ENCODE measurements around the gene CSNK2B.

The CSNK2B gene

DNA sequence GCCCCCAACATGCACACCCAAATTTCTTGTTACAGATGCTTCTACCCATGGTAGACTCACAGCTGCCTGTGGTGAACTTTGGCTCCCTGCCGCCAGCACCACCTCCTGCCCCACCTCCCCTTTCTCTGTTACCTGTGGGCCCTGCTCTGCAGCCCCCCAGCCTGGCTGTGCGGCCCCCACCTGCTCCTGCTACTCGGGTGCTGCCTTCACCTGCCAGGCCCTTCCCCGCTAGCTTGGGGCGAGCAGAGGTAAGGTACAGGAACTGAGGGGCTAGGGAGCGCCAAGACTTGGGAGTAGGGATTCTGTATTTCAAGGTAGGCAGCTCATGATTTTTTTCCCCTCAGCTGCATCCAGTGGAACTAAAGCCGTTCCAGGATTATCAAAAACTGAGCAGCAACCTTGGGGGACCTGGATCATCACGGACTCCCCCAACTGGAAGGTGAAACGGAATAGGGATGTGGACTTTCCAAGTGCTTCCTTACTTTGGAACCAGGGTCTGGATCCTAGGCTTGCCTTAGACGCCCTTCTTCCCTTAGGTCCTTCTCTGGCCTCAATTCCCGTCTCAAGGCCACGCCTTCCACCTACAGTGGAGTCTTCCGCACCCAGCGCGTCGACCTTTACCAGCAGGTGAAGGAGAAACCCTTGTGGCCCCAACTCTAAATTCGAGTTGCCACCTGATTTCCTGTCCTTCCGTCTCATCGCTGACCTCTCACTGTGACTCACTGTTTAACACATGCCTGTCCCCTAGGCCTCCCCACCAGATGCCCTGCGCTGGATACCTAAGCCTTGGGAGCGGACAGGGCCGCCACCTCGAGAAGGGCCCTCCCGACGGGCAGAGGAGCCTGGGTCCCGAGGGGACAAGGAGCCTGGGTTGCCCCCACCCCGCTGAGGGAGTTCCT, 28.9 kb upstream of the CSNK2B start:
- no peak for DNase-seq (ENCODE audit: extremely low read depth in 1 of 2, low read depth in 1 of 2)

DNA sequence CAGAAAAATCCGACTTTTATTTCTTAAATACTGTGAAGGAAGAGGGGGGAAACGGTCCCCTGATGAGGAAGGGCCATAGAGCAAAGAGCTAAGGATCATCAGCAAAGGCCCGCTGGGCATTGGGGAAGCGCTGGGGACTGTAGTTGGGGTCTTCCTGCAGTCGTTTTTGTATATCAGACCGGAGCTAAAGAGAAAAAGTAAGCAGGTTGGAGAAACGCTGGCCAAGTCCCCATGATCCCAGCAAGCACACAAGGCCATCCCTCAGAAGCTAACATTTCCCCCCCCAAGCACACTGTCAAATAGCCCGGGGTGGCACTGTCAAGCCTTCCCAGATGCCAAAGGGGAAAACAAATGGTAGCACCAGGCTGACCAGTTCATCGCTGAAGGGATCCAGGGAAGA, 26.8 kb upstream of the CSNK2B start:
- no peak for DNase-seq (ENCODE audit: extremely low read depth in 1 of 2, low read depth in 1 of 2)

DNA sequence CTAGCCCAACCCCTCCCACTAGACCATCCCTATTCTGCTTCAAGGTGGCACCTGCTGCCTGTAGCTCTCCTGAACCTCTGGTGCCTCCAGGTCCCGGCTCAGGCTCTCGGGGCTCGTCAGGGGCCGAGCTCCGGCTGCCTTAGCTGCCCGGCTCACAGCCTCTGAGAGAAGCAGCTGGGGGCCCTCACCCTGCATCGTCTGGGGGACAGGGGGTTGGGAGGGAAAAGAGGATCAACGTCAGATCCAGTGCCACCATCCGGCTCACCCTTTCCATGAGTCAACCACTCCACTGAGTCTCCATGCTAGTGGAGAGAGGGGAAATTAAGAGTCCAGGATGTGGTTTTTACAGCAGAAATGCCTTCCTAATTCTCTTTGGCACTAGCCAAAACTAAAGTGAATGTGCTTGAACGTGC, 26.4 kb upstream of the CSNK2B start:
- DNase-seq (ENCODE audit: extremely low read depth in 1 of 2, low read depth in 1 of 2), result no peak

DNA sequence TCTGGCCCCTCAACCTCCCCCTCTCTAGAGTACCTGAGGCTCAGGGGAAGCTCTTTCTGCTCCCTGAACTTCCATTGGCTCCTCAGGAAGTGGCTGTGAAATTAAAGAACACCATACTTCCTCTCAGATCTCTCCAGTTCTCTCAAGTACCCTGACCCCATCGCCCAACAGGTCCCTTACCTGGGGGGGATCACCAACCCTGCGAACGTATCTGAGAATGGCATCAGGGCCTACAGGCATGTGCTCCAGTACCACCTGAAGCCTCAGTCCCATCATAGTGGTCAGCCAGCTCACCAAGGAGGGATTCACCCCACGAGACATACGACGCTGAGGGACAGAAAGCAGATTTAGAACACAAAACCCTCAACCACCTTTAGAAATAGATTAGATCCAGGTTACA, 25.3 kb upstream of the CSNK2B start:
- DNase-seq (ENCODE audit: extremely low read depth in 1 of 2, low read depth in 1 of 2), result no peak

DNA sequence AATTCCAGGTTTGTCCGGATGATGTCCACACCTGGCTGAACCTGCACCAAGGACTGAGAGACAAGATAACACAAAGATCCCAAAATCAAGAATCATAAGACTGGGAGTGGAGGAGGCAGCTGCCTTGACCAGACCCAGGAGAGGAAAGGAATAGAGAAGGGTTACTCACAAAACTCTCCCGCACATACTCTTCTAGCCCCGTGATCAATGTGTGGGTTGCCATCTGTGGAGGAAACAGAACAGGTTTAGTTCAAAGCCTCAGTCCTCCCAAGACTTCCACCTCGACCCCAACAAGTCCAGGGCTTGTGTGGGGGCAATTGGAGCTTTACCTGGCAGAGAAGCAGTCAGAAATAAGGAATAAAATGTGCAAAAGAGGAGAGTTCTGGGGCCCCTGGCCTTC, 24.5 kb upstream of the CSNK2B start:
- DNase-seq (ENCODE audit: extremely low read depth in 1 of 2, low read depth in 1 of 2), result no peak

DNA sequence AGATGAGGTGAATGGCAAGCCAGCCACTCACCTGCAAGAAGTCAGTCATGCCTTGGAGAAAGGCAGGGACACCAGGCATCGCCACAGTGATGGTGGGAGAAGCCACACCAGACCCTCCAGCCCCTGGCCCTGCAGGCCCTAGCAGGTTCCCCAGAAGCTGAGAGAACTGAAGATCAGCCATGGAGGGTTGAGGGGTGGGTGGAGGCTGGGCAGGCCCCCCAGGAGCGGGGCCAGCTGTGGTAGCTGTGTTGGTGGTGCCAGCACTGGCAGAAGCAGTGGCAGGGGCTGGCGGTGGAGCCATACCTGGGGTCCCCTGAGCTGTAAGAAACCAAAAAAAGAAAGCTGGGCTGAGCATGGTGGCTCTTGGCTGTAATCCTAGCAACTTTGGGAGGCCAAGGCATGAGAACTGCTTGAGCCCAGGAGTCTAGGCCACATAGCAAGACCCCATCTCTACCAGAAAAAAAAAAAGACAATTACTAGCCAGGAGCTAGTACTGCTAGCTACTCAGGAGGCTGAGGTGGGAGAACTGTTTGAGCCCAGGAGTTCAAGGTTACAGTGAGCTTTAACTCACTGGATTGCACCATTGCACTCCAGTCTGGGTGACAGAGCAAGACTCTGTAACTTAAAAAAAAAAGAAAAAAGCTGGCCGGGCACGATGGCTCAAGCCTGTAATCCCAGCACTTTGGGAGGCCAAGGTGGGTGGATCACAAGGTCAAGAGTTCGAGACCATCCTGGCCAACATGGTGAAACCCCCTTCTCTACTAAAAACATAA, 22.9 kb upstream of the CSNK2B start:
- DNase-seq (ENCODE audit: extremely low read depth in 1 of 2, low read depth in 1 of 2), result no peak

DNA sequence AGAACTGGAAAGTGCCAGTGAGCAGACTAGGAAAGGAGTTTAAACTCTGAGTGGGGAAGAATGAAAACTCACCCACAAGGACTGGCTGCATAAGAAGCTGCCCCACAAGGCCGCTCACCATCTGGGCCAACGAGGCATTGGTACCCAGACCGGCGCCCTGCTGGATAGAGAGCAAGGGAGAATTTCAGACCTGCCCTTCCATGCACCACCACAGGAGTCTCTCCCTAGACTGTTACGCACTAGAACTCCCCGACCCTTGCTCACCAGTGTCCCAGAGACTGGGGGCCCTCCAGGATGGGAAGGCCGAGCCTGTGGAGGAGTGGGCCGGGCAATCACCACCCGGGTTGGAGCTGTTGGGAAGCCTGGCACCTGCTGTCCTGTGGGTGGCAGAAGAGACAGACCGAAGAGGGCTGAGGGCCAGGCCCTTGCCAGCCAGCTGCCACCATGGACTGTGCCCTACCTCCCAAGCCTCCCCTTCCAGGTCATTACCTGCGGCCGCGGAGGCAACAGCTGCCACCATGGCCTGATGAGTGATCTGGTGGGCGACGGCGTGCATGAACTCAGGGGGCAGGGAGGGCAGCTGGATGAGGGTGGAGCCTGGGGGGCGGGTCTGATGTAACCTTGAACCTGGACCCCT, 21.9 kb upstream of the CSNK2B start:
- no peak for DNase-seq (ENCODE audit: extremely low read depth in 1 of 2, low read depth in 1 of 2)

DNA sequence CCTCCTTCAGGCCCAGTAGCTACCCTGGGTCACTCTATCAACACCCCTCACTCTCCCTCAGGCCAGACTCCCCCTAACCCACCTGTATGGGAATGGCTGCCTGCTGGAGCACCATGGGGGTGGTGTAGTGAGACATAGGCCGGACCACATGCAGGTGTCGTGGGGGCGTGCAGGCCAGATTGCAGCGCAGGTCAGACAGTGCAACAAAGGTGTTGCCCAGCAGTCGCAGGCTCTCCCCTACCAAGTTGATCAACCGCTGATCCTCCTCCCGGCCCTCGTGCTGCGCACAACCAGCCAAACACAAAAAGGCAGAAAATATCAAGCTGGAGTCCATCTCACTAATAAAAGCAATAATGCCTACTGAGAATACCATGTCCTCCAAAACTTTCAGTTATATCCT, 20.6 kb upstream of the CSNK2B start:
- no peak for DNase-seq (ENCODE audit: extremely low read depth in 1 of 2, low read depth in 1 of 2)

DNA sequence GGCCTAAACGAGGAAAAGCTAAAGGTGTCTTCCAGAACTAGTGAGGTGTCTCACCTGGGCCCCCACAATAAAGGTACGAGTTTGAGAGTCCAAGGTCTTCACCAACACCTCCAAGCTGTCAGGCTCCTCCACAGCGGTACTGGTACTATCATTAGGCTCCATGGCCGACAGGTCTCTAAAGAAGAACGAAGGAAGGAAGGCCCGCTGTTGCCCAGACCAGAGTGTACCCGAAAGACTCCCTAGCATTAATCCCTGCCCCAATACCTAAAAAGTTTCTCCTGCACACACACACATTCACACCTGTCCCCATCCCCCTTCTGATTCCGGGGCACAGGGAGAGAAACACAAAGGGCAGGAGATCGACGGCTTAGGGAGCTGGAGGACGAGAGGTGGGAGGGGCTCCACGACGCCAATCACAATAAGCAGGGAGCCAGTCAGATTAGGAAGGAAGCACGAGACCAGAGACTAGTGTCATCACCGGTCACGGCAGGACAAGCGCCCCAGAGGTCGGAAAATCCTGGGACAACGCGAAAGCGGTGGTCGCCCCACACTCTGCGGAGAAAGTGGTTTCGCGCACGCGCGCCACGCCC, 14.2 kb upstream of the CSNK2B start:
- DNase-seq (ENCODE audit: extremely low read depth in 1 of 2, low read depth in 1 of 2), result no peak

DNA sequence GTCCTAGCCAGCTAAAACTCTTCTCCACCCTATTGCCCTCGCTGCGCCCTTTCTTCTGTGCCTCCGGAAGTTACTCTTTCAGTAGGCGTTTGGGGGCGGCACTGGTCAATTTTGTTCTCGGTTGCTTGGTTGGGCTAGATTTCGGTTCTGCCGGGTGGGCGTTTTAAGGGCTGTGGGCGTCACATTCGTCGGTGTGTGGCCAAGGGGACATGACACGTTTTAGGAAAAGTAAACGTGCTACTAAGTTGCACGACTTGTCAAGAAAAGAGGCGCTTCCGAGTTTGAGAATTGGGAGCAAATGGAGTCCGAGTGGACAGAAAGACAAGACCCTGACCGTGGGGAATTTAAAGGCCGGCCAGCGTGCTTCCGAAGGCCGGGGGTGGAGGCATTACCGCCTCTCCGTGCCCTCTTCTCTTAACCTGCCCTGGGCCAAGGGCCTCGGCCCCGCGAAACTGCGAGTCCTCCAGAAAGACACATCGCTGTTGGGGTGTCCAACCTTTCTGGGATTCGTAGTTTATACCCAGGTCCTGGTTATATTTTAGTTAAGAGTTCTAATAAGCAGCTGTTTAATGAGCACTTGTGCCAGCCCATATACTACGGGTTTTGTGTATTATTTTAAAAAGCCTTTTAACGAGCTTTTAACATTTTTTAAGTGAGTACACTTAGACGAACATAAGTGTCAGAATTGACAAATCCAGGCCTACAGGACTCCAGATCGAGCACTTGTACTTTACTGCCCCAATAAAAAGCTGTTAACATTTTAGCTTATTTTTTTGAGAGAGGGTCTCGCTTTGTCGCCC, 12.8 kb upstream of the CSNK2B start:
- peak; percentile 66 to 69 for DNase-seq (ENCODE audit: extremely low read depth in 1 of 2, low read depth in 1 of 2)

DNA sequence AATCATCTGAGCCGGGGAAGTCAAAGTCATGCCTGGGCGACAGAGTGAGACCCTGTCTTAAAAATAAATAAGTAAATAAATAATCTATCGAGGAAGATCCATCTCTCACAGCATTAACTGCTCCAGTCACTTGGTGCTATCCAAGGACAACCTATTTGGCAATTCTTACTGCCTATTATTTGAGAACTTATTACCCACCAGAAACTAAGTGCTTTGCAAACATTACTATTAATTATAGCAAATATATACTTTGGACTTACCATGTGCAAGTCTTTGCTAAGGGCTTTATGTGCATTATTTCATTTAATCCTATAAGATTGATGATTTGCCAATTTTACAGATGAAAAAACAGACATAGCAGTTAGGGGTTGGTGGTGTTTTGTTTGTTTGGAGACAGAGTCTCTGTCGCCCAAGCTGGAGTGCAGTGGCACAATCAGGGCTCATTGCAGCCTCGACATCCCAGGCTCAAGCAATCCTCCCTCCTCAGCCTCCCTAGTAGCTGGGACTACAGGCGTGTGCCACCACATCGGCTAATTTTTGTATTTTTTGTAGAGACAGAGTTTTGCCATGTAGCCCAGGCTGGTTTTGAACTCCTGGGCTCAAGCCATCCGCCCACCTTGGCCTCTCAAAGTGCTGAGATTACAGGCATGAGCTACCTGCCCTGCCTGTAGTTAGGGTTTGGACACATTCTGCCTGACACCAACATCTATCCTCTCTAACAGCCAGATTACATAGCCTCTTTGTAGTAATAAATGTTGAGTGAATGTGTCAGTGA, 11.1 kb upstream of the CSNK2B start:
- no peak for DNase-seq (ENCODE audit: extremely low read depth in 1 of 2, low read depth in 1 of 2)

DNA sequence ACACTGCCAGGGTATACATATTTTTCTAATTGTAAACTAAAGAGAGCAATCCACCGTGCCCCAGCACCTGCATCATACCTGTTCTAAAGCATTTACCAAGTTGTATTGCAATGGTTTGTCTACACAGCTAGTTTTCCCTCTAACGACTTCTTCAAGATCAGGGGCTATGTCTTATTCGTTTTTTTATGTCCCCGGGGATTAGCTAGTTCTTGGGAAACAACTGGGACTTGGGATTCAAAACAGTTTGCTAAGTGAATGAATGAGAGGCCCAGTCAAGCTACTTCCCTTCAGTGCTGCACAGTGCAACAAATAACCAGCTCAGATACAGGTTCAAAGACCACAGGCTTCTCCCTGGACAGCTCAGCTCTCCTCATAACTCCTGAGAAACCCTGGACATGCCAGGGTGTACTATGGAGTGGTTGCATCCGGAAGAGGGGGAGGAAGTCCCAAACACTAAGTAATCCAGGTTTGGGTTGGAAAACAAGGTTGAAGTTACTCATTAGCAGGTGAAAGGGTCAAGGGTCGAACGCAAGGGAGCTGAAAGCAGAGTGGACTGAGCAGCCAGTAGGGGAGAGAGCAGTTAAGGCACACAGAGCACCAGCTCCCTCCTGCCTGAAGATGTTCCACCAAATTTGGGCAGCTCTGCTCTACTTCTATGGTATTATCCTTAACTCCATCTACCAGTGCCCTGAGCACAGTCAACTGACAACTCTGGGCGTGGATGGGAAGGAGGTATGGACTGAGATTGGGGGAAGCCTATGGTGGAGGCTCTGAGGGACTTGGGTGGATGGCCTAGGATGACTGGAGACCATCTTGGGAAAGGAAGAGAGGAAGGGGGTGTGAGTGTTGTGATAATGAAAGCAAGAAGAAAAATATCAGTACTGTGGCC, 10.3 kb upstream of the CSNK2B start, which contains the start of gene APOM:
Gene APOM, plus strand, starts transcription at position 546 of the 889 bp plus-strand sequence. Its CDS starts 73 bp downstream, at position 619.
- no peak for DNase-seq (ENCODE audit: extremely low read depth in 1 of 2, low read depth in 1 of 2)

DNA sequence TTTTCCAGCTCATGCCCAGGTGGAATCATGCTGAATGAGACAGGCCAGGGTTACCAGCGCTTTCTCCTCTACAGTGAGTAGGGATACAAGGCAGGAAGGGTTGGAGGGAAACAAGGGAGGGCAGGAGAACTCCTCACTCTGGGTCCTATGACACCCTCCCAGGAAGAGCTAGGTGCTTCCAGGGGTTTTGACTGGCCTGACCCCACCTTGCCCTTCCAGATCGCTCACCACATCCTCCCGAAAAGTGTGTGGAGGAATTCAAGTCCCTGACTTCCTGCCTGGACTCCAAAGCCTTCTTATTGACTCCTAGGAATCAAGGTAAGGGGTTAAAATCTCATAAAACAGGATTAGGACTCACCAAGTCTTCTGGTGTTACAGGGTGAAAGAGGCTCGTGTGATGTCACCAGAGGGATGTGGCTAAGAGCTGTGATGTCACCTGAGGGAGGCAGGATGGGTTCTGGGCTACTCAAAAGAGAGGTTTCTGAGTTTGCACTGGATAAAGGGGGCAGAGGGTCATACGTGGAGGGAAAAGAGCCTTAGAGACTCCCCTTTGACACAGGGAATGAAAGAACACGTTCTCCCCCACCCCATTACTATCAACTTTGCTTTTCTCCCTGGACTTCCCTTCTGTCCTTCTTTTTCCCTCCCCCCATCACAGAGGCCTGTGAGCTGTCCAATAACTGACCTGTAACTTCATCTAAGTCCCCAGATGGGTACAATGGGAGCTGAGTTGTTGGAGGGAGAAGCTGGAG, 8.3 kb upstream of the CSNK2B start:
- no peak for DNase-seq (ENCODE audit: extremely low read depth in 1 of 2, low read depth in 1 of 2)

DNA sequence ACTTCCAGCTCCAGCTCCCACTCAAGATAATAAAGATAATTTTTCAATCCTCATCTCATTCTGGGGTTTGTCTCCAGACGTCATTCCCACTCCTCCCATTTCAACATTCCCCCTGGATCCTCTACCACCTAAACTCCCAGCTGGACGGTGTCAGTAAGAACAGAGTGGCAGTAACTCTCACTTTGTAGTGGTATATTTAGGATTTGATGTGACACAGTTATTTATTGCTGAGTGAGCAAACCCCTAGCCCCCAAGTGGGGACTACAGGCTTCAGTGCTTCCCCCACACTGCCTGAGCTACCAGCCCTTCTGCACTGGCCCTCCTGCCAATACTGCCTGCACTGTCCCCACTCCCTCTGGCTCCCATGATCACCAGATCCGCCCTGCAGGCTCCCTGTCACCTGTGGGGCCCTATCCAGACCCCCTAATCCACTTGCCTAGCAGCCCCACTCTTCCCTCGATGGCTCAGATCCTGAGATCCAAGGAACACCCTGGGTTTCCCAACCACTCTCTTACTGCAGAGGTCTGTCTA, 7.7 kb upstream of the CSNK2B start:
- DNase-seq (ENCODE audit: extremely low read depth in 1 of 2, low read depth in 1 of 2), result no peak

DNA sequence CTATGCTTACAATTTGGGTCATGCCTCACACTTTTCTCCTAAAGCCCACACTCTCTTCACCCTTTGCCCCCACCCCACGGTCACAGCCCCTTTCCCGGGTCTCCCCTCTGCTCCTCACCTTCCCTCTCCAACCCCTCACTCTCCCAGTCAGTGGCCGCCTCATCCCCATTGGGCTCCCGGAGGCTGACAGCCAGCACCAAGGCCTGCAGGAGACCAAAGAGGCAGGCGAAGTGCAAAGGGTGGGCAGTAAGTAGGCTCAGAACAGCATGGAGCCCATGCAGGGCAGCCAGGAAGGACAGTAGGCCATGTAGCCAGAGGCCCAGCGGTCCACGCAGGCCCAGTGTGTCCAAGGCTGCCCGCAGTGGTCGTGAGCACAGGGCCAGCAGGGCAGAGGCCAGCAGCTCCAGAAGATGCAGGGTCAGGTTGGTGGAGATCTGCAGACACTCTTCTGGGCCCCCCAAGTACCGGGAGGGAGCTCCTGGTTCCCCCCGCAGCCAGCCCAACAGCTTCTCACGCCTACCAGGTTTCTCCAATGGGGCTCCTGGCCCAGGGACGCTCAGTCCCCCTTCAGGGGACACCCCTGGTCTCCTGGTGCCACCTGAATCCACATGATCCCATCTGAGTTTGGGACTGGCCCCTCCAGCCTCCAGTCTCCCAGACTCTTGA, 6.8 kb upstream of the CSNK2B start:
- no peak for DNase-seq (ENCODE audit: extremely low read depth in 1 of 2, low read depth in 1 of 2)

DNA sequence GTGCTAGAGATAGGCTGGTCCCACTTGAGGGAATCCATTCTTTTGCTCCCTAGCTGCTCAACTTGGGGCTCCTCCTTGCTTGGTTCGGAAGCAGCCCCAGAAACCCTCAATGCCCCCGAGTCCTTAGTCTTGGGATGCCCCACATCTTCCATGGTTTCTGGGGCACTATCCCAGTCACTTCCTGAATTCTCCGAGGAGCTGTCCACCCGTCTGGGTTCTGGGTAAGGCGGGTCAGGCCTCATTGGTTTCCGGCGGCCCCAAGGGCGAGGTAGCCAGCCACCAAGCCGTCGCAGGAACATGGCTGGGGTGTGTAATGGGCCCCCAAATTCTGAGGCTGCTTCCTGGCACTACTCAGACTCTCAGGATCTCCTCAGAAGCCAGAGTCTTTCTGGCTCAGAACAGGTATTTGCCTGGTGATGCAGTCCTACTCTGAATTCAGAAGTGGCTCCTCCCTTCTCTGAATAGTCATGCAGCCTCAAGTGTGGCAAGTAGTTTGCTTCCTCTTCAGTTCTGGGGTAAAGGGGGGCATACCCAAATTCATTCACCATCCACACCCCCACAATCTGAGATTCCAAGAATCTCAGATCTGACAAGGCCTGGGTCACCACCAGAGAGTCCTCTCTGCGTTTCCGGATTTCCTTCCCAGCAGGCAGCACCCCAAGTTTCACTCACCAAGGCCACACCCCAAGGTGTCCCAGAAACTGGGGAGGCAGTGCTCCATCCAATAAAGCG, 6.1 kb upstream of the CSNK2B start:
- no peak for DNase-seq (ENCODE audit: extremely low read depth in 1 of 2, low read depth in 1 of 2)
